LNCaP clone FGC (cell line): ENCODE data around the gene CAMK2A.

Experiments used
- DNase-seq: peaks from one replicate; pipeline ENCODE4 v3.0.0-alpha.2; 2011; ENCODE audit warnings: low read depth
- H3K4me3 ChIP-seq: 2 replicates; pipeline ENCODE4 v1.5.1; 2011; ENCODE audit warnings: mild to moderate bottlenecking, low read depth, low read length, control low read depth
- CTCF ChIP-seq: IDR thresholded peaks from 2 replicates; pipeline ENCODE4 v1.5.1; 2012; ENCODE audit warnings: mild to moderate bottlenecking; ENCODE audit not compliant: control insufficient read depth, insufficient read depth; ENCODE audit errors: extremely low read depth

Gene CAMK2A

GRCh38 chr5:150203832-150204589 is 85.6 kb downstream of the CAMK2A start:
- DNase-seq, result no peak
- no peak overlapping the region for H3K4me3 ChIP-seq
- TF ChIP-seq CTCF, result no peak

DNA sequence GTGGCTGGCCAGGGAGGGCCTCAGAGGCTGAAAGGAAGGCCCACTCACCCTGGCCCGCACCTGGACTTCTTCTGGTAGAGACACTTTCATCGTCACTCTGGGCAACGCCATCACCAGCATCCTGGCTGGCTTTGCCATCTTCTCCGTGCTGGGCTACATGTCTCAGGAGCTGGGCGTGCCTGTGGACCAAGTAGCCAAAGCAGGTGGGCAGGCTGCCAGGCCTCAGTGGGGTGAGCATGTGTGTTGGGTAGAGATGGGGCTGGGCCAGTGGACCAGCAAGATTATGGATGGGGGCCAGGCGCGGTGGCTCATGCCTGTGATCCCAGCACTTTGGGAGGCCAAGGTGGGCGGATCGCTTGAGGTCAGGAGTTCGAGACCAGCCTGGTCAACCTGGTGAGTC is 87.1 kb downstream of the CAMK2A start:
- no peak for DNase-seq
- no peak for TF ChIP-seq CTCF
- H3K4me3 ChIP-seq, result no peak overlapping the region

GRCh38 chr5:150197476-150197875 is 92.1 kb downstream of the CAMK2A start:
- no peak for TF ChIP-seq CTCF
- H3K4me3 ChIP-seq, result no peak overlapping the region
- no peak for DNase-seq

- TF ChIP-seq CTCF, result no peak
- DNase-seq, result no peak
- H3K4me3 ChIP-seq, result no peak overlapping the region
These were observed 92.6 kb downstream of the CAMK2A start for GRCh38 chr5:150196986-150197385.

DNA sequence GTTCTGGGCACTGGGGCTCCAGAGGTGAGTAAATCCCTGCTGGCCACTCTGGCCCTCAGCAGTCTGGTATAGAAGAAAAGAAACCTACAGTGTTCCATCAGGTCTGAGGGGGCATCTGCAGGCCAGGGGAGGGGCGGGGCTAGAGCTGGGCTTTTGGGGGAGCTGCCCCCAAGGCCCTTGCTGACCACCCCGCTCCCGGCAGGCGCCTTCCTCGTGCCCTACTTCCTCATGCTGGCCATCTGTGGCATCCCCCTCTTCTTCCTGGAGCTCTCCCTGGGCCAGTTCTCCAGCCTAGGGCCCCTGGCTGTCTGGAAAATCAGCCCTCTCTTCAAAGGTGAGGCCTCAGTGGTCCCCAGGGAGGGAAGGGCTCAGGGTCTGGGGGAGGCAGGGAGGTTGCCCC is 93.1 kb downstream of the CAMK2A start:
- DNase-seq, result no peak
- no peak for TF ChIP-seq CTCF
- H3K4me3 ChIP-seq, result no peak overlapping the region

- no peak for TF ChIP-seq CTCF
- no peak overlapping the region for H3K4me3 ChIP-seq
- no peak for DNase-seq
These were observed 93.7 kb downstream of the CAMK2A start for GRCh38 chr5:150195736-150196485.

GRCh38 chr5:150192462-150192861 is 97.1 kb downstream of the CAMK2A start:
- H3K4me3 ChIP-seq, result no peak overlapping the region
- no peak for TF ChIP-seq CTCF
- DNase-seq, result no peak
